SKM-1 (cell line): ENCODE data around the gene HOXD8.

Source experiments
- DNase-seq: peaks from one replicate; lab custom pipeline; 2025; ENCODE audit not compliant: unreplicated experiment; lab: John Stamatoyannopoulos, UW

Gene HOXD8

DNA sequence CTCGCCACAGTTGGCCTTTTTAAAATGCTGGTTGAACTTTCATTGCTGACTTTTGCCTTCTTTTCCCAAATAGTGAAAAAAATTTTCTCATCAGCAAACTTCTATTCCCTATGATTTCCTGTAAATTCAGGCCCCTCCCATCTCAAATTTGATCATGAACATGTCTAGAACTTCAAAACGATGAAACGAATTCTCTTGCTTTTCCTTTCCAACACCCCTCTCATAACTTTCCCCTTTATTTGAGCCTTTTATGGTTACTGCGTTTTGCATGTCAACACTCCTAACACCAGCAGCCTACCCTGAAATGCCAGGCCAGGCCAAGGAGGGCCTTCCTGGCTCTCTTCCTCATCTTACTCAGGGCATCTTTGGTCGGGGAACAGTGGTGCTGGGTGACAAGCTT lies 38.6 kb upstream of the HOXD8 start:
- DNase-seq: no peak

DNA sequence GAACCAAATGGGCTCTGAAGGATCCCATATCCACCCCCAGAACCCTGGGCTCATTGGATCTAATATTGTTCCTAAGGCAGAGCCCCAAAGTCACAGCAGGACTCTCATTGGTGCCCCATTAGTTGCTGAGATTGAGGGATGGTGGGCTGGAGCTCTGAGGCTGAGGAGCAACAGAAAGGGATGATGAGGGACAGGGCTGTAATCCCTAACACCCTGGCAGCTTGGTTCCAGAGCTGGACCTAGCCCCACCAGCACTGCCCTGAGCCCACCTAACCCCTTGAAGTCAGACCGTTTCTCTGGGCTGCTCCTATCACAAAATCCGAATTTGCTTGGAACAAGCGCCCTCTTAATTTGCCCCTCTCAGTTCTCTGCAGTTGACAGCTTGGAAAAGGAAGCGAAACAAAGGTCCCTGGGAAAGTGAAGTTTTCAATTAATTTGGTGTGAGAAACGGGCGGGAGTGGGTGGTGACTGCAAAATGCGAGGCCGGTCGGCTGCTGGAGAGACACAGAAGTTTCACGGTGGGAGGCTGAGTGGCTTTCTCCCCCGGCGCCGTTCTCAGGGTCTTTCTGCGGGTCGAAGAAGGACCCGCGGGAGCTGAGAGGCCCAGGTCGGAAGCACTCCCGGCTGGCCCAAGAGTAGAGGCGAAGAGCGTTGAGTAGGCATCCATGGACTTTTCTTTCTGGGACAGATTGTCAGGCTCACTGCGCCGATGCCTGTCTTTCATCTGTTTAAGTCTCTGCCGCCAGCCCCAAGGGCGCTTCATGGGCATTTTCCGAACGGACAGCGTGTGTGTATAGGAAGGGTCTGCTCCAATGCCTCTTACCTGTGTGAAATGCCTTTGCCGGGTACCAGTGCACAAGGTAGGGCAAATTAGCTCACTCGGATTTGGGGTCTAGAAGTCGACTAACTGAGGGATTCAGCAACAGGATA lies 37.9 kb upstream of the HOXD8 start:
- DNase-seq: no peak

- no peak for DNase-seq
Measured at GRCh38 chr2:176092270-176093144, 37.0 kb upstream of the HOXD8 start, which contains the start of gene HOXD13. HOXD13 (plus strand) TSS chr2:176092721; CDS start chr2:176092891, 170 bp downstream.

GRCh38 chr2:176093145-176093897 lies 36.2 kb upstream of the HOXD8 start:
- DNase-seq: no peak

- DNase-seq: no peak
Measured at GRCh38 chr2:176093898-176094249, 35.6 kb upstream of the HOXD8 start.

DNA sequence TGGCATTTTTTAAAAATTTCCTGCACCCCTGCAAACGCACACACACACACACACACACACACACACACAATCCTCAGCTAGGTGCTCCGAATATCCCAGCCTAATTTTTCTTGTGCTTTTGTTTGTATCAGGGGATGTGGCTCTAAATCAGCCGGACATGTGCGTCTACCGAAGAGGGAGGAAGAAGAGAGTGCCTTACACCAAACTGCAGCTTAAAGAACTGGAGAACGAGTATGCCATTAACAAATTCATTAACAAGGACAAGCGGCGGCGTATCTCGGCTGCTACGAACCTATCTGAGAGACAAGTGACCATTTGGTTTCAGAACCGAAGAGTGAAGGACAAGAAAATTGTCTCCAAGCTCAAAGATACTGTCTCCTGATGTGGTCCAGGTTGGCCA lies 35.2 kb upstream of the HOXD8 start:
- no peak for DNase-seq

DNA sequence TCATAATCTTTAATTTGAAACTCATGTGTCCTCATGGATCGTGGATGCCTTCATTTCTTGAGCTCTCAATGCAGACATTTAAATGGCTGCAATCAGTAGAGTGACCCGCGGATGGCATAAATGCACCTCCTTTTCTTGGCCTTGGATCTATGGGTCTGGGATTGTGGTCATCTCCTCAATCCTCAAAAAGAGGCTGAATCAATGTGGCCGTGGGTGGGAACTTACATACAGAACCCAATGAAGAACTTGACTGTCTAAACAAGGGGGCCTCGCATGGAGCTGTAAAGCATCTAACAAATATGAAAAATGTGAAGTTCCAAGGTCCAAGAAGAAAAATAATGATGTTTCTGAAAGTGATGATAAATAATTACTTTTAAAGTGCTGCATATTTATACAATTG lies 34.1 kb upstream of the HOXD8 start:
- DNase-seq: no peak

GRCh38 chr2:176096243-176096985 lies 33.1 kb upstream of the HOXD8 start:
- no peak for DNase-seq

DNA sequence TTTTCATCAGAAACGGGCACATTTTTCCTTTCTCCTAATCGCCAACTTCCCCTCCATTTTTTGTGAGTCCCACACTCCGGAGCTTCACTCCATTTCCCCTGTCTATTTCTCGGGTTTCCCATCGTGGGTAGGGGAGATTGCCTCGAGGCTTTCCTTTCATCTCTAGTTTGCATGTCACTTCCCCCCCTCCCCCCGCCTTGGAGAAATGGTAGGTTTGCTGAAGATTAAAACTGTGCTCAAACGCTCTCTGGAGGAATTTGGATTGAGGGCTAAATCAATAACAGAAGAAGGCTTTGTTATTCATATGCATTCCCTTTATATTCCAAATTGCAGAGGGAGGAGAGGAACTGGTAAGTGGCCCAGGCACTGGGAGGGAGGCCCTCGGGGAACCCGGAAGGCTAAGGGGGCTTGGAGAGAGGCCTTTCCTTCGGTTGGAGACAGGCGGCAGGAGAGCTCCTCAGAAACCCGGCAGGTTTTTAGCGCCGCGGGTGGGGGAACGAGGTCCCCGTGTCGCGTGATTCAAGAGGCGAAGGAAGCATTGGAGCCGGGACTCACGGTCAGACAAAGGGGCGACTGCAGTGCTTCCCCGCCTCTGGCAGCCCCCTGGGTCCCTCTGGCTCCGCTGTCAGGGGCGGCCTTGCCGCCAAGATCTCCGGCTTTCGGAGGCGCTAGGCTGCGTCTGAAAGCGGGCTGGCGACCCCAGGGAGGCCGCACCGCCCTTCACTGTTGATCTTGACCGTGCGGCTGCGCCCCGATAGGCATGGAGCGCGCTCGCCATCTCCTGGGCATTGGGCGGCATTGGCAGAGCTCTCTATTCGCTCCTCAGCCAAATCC lies 32.3 kb upstream of the HOXD8 start:
- peak; percentile 27 for DNase-seq

- no peak for DNase-seq
Measured at GRCh38 chr2:176097820-176098365, 31.6 kb upstream of the HOXD8 start.

DNA sequence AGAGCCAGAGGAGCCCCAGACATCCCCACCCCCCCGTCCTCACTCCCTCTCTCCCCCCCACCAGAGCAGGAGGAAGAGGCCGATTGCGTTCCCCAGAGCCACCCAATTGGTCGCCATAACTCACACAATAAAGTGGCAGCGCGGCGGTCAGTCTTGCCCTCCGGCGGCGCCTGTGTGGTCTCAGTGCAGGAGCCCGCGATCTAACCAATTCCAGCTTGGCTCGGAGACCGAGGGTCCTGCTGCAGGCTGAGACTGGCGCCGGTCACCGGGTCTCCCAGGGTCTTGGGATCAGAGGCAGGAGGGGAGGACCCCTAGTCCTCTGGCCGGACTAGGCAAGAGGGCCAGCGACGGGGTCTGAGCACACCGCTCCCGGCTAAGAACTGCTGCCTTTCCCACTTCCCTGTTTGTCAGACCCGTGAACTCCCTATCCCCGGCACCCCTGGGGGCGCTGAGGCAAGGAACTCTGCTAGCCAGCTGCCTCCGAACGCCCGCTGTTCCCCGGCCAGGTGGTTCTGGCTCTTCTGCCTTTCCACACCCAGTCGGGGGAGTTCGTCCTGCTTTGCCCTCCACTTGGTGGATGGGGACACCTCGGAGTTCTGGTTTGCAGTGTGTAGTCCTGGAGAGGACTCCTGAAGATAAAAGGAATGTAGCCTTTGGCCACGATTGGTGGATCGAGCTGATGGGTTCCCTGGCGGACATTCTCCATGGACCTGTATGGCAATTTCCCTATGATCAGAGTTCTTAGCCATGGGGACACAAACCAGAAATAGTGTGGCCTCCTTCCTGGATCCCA lies 30.9 kb upstream of the HOXD8 start:
- DNase-seq: no peak

DNA sequence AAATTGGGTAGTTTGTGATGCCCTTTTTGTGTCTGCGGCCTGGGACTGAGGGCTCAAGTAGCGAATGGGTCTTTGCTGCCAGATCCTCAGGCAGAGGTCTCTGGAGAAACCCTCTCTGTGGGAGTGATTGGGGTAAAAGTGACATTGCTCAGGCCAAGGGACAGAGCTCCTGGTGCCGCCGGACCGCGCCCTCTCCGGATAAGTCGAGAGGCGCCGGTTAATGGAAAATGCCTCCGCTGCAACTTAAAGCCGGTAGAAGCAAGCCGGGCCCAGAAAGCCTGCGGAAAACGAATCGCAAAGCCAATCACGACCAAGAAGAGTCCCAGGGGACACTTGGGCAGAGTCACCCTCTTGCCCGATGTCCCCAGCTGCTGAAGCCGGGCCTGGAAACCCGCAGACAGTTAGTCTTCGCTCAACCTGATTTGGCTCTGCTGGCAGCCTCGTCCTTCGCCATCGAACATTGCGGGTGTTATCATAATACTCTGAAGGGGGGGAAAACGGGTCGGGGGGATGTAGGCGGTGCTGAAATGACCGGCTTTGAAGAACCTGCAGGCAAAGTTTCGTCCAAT lies 30.3 kb upstream of the HOXD8 start:
- DNase-seq: no peak

DNA sequence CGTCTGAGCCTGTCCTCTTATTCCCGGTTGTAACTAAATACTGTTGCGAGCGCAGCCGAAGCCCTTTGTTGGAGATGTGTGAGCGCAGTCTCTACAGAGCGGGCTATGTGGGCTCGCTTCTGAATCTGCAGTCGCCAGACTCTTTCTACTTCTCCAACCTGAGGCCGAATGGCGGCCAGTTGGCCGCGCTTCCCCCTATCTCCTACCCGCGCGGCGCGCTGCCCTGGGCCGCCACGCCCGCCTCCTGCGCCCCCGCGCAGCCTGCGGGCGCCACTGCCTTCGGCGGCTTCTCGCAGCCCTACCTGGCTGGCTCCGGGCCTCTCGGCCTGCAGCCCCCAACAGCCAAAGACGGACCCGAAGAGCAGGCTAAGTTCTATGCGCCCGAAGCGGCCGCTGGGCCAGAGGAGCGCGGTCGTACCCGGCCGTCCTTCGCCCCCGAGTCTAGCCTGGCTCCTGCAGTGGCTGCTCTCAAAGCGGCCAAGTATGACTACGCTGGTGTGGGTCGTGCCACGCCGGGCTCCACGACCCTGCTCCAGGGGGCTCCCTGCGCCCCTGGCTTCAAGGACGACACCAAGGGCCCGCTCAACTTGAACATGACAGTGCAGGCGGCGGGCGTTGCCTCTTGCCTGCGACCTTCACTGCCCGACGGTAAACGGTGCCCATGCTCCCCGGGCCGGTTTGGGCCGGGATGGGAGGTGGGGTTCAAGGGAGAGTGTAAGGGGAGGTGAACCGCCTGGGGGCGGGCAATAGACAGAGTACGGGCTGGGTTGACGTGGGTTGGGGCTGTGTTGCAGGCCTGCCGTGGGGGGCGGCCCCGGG lies 29.6 kb upstream of the HOXD8 start, which contains the start of gene HOXD12:
Gene HOXD12, plus strand, starts transcription at position 68 of the 819 bp plus-strand sequence. Its CDS starts 7 bp downstream, at position 75.
- no peak for DNase-seq

- no peak for DNase-seq
Measured at GRCh38 chr2:176100547-176101140, 28.9 kb upstream of the HOXD8 start.

- no peak for DNase-seq
Measured at GRCh38 chr2:176101216-176101830, 28.2 kb upstream of the HOXD8 start.

DNA sequence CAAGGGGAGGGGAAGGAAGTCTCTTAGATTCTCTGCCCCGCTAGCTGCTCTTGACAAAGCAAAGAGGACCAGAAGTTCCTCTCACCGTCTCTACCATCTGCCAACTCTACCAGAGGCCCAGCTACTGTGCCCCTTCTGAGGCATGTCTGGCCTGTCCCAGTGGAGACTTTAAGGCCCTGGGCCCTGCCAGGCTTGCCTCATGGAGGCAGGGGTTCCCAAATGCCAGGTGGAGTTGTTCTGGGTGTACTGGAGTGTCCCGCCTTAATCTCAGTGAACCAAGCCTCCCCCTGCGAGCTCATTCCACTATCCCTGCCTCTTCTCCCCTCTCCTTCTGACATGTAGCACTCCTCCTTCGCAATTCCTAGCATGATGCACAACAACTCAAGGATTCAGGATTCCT lies 27.7 kb upstream of the HOXD8 start:
- DNase-seq: no peak
